ENCODE results near the gene MRFAP1.

The MRFAP1 gene

GRCh38 chr4:6596948-6597347 lies 43.5 kb upstream of the MRFAP1 start:
- no peak for TF ChIP-seq CTCF (IDR thresholded peaks at IDR 0.05)

GRCh38 chr4:6598127-6598526 lies 42.4 kb upstream of the MRFAP1 start:
- no peak for TF ChIP-seq CTCF (IDR thresholded peaks at IDR 0.05)

GRCh38 chr4:6598641-6599040 lies 41.8 kb upstream of the MRFAP1 start:
- TF ChIP-seq CTCF (IDR thresholded peaks at IDR 0.05): no peak

- TF ChIP-seq CTCF (IDR thresholded peaks at IDR 0.05): no peak
These were observed 38.7 kb upstream of the MRFAP1 start for GRCh38 chr4:6601661-6602250.

GRCh38 chr4:6602289-6602688 lies 38.2 kb upstream of the MRFAP1 start:
- no peak for TF ChIP-seq CTCF (IDR thresholded peaks at IDR 0.05)

GRCh38 chr4:6603128-6603527 lies 37.4 kb upstream of the MRFAP1 start:
- no peak for TF ChIP-seq CTCF (IDR thresholded peaks at IDR 0.05)

GRCh38 chr4:6605114-6605513 lies 35.4 kb upstream of the MRFAP1 start:
- TF ChIP-seq CTCF (IDR thresholded peaks at IDR 0.05): no peak

GRCh38 chr4:6605605-6606004 lies 34.9 kb upstream of the MRFAP1 start:
- TF ChIP-seq CTCF (IDR thresholded peaks at IDR 0.05): no peak

Data from LNCAP (cell line).